Measurements from ENCODE around the gene ABCG2.

The ABCG2 gene

GRCh38 chr4:88119943-88120342 is 38.5 kb downstream of the ABCG2 start:
- H3K79me2 ChIP-seq (ENCODE audit: insufficient read depth, low read depth) = no peaks in the 10 kb centered on the region
- H3K4me1 ChIP-seq (ENCODE audit: low read depth, poor library complexity, severe bottlenecking) = no peaks in the 10 kb centered on the region
- no peak overlapping the region for H3K4me2 ChIP-seq
- H2AFZ ChIP-seq (ENCODE audit: low read depth) = no peak overlapping the region
- H3K9ac ChIP-seq = no peak overlapping the region
- no peaks in the 10 kb centered on the region for H4K20me1 ChIP-seq (ENCODE audit: insufficient read depth)
- H3K27me3 ChIP-seq (ENCODE audit: insufficient read depth, low read depth) = no peaks in the 10 kb centered on the region
- TF ChIP-seq, protein P1, sequence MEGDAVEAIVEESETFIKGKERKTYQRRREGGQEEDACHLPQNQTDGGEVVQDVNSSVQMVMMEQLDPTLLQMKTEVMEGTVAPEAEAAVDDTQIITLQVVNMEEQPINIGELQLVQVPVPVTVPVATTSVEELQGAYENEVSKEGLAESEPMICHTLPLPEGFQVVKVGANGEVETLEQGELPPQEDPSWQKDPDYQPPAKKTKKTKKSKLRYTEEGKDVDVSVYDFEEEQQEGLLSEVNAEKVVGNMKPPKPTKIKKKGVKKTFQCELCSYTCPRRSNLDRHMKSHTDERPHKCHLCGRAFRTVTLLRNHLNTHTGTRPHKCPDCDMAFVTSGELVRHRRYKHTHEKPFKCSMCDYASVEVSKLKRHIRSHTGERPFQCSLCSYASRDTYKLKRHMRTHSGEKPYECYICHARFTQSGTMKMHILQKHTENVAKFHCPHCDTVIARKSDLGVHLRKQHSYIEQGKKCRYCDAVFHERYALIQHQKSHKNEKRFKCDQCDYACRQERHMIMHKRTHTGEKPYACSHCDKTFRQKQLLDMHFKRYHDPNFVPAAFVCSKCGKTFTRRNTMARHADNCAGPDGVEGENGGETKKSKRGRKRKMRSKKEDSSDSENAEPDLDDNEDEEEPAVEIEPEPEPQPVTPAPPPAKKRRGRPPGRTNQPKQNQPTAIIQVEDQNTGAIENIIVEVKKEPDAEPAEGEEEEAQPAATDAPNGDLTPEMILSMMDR (conservative IDR thresholded peaks at IDR 0.05; ENCODE audit: low read depth, low read length) = no peak
- H3K36me3 ChIP-seq (ENCODE audit: insufficient read depth) = no peaks in the 10 kb centered on the region
- H3K4me3 ChIP-seq (IDR thresholded peaks at IDR 0.05; ENCODE audit: insufficient read depth, low read depth, low read length) = no peak overlapping the region
- H3K27ac ChIP-seq = no peak overlapping the region

DNA sequence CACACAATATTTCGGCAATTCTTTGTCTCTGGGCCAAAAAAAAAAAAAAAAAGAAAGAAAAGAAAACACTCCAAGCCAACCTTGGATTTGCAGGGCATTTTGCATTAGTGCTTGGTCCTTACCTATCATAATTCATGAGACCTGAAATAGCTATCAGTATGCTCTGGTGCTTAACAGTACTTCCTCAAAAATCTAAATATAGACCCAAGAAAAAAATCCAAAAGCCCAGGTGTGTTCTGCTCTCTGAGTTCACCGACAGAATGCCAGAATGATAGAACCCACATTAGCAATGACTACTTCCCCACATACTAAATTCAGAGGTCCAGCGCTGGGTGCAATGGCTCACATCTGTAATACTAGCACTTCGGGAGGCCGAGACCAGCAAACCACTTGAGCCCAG is 42.9 kb downstream of the ABCG2 start:
- H3K36me3 ChIP-seq (ENCODE audit: insufficient read depth) = no peaks in the 10 kb centered on the region
- no peak overlapping the region for H3K4me2 ChIP-seq
- H3K4me3 ChIP-seq (IDR thresholded peaks at IDR 0.05; ENCODE audit: insufficient read depth, low read depth, low read length) = no peak overlapping the region
- H3K4me1 ChIP-seq (ENCODE audit: low read depth, poor library complexity, severe bottlenecking) = peaks cover 10% of the 10 kb centered on the region
- no peak overlapping the region for H3K9ac ChIP-seq
- no peaks in the 10 kb centered on the region for H3K79me2 ChIP-seq (ENCODE audit: insufficient read depth, low read depth)
- TF ChIP-seq, protein P1 (conservative IDR thresholded peaks at IDR 0.05; ENCODE audit: low read depth, low read length) = no peak
- H3K27ac ChIP-seq = no peak overlapping the region
- H2AFZ ChIP-seq (ENCODE audit: low read depth) = no peak overlapping the region
- H3K27me3 ChIP-seq (ENCODE audit: insufficient read depth, low read depth) = no peaks in the 10 kb centered on the region
- H4K20me1 ChIP-seq (ENCODE audit: insufficient read depth) = no peaks in the 10 kb centered on the region

DNA sequence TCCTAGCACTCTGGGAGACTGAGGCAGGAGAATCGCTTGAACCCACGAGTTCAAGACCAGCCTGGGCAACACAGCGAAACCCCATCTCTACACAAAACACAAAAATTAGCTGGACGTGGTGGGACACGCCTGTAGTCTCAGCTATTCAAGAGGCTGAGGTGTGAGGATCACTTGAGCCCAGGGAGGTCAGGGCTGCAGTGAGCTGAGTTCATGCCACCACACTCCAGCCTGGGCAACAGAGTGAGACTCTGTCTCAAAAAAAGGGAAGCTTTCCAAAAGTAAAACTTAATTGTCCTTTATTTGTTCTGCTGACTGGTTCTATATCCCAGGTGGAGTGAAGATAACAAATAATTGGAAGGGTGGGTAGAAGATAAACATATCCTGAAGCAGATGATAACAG is 45.6 kb downstream of the ABCG2 start:
- Histone ChIP-seq H3K4me1 (ENCODE audit: low read depth, poor library complexity, severe bottlenecking) (peaks cover 12% of the 10 kb centered on the region), H4K20me1 (ENCODE audit: insufficient read depth) (no peaks in the 10 kb centered on the region), H2AFZ (ENCODE audit: low read depth) (no peak overlapping the region), H3K9ac (no peak overlapping the region), H3K4me3 (IDR thresholded peaks at IDR 0.05; ENCODE audit: insufficient read depth, low read depth, low read length) (no peak overlapping the region), H3K27me3 (ENCODE audit: insufficient read depth, low read depth) (no peaks in the 10 kb centered on the region), H3K79me2 (ENCODE audit: insufficient read depth, low read depth) (no peaks in the 10 kb centered on the region), H3K27ac (no peak overlapping the region), H3K36me3 (ENCODE audit: insufficient read depth) (no peaks in the 10 kb centered on the region), H3K4me2 (no peak overlapping the region)
- TF ChIP-seq, protein P1 (conservative IDR thresholded peaks at IDR 0.05; ENCODE audit: low read depth, low read length) = no peak

GRCh38 chr4:88110826-88111225 is 47.6 kb downstream of the ABCG2 start:
- no peak overlapping the region for H2AFZ ChIP-seq (ENCODE audit: low read depth)
- H3K27ac ChIP-seq = no peak overlapping the region
- no peaks in the 10 kb centered on the region for H3K79me2 ChIP-seq (ENCODE audit: insufficient read depth, low read depth)
- H3K4me2 ChIP-seq = 0 out of 2 replicates have a peak overlapping the region, but pooled peaks have one; percentile 12
- H3K36me3 ChIP-seq (ENCODE audit: insufficient read depth) = no peaks in the 10 kb centered on the region
- no peaks in the 10 kb centered on the region for H3K27me3 ChIP-seq (ENCODE audit: insufficient read depth, low read depth)
- TF ChIP-seq, protein P1 (conservative IDR thresholded peaks at IDR 0.05; ENCODE audit: low read depth, low read length) = no peak
- no peaks in the 10 kb centered on the region for H4K20me1 ChIP-seq (ENCODE audit: insufficient read depth)
- no peak overlapping the region for H3K9ac ChIP-seq
- H3K4me3 ChIP-seq (IDR thresholded peaks at IDR 0.05; ENCODE audit: insufficient read depth, low read depth, low read length) = no peak overlapping the region
- peaks cover 12% of the 10 kb centered on the region for H3K4me1 ChIP-seq (ENCODE audit: low read depth, poor library complexity, severe bottlenecking)
